Measurements from ENCODE around the gene AMHR2. TPM values are rescaled to one million over a fixed set of nuclear protein-coding genes. Genes with fewer than 3 reads are reported as not detected.
"Not testable (repeated sequence)": the region's sequence is repeated elsewhere in the genome, so short reads cannot be mapped to it uniquely, and the experiment has no call there.

Gene AMHR2
- polyA plus RNA-seq (ENCODE audit: insufficient read length in 3 of 3), result under 1 TPM; 0.24 to 0.48 (median 0.27) TPM
- long read RNA-seq, donor 1, result 0 reads
- long read RNA-seq, donor 2, result 0 reads
- long read RNA-seq, donor 3, result 0 reads
- long read RNA-seq, donor 4, result 0 reads
- long read RNA-seq, donor 5, result 0 reads
- long read RNA-seq, donor 6, result 0 reads
- long read RNA-seq, donor 7, result 0 reads
- long read RNA-seq, donor 8, result 0 reads
- long read RNA-seq, donor 9, result 0 reads
- long read RNA-seq, donor 10, result 0 reads
- long read RNA-seq, donor 11, result 0 reads
- long read RNA-seq, donor 12, result 0 reads
- long read RNA-seq, donor 13, result 0 reads
- long read RNA-seq, donor 14, result 0 reads
- long read RNA-seq, donor 15, result 0 reads
- long read RNA-seq, donor 16, result 0 reads

DNA sequence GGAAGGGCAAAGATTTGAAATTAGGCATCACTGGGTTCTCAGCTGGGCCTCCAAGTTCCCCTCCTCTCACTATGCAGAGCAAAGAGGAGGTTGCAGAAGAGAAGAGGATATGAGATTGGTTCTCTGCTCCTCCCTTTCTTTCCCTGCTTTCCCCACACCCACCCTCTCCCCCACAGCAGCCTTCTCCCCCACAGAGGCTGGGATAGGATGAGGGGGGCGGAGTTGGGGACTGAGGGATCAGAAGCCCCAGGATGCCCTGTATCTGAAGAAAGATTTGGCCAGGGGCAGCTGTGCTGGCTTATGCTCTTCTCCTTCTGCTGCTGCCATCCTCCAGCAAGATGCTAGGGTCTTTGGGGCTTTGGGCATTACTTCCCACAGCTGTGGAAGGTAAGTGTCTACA lies at the start of gene AMHR2:
TSS of gene AMHR2 (plus strand) at position 259 of the 400 bp plus-strand sequence. CDS start at position 339, 80 bp downstream.
- no peak for DNase-seq

GRCh38 chr12:53374277-53374676 lies 49.4 kb upstream of the AMHR2 start:
- DNase-seq, result not testable (repeated sequence)

DNA sequence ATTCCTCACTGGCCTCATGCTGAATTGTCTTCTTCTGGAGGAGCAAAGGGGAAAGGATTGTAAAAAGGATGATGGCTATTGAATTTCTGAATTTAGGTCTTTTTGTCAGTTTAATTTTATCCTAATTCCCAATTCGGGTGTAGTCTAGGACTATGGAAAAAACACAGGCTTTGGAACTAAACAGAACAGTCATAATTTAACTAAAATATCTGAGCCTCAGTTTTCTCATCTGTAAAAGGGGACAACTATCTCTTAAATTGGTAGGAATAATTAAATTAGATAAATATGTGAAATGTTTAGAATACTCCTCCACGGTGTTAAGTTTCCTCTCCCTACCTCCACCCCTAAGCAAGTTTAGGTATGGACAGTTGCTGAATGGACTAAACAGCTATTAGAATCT lies 46.9 kb upstream of the AMHR2 start:
- no peak for DNase-seq

DNA sequence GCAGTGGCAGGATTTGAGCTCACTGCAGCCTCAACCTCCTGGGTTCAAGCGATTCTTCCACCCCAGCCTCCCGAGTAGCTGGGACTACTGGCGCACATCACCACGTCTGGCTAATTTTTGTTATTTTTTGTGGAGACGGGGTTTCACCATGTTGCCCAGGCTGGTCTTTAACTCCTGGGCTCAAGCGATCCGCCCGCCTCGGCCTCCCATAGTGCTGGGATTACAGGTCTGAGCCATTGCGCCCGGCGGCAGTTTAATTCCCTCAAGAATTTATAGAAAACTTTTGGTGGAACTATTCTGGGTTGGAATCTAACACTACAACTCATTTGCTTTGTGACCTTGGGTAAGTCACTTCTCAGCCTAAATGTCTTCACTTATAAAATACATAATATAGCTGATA lies 45.4 kb upstream of the AMHR2 start:
- DNase-seq, result no peak

DNA sequence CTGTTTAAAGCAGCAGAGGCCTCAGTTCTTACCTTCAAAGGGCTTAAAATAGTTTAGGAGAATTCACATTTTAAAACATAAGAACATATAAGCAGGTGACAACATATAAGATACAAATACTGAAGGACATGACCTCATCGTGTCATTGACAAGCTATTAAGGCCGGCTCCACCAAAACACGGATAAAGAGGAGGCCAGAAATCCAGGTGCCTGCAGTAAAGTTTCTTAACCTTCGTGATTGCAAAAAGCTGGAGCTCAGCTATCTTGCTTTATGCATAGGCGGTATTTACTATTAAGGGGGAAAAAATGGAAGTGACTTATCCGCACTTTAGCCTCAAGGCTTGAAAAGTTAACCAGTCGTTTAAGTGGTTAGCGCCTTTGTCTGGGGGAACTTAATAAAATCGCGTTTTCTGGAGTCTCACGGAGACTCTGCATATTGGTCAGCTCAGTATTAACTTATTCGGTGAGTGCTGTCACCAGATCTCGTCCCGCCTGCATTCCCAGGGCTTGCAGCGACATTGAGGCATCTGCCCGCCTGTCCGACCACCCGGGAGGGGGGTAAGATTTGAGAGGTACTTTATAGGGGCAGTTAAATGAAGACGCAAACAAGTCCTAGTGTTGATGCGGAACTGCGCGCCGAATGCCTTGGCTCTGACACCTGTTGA lies 44.8 kb upstream of the AMHR2 start:
- no peak for DNase-seq

DNA sequence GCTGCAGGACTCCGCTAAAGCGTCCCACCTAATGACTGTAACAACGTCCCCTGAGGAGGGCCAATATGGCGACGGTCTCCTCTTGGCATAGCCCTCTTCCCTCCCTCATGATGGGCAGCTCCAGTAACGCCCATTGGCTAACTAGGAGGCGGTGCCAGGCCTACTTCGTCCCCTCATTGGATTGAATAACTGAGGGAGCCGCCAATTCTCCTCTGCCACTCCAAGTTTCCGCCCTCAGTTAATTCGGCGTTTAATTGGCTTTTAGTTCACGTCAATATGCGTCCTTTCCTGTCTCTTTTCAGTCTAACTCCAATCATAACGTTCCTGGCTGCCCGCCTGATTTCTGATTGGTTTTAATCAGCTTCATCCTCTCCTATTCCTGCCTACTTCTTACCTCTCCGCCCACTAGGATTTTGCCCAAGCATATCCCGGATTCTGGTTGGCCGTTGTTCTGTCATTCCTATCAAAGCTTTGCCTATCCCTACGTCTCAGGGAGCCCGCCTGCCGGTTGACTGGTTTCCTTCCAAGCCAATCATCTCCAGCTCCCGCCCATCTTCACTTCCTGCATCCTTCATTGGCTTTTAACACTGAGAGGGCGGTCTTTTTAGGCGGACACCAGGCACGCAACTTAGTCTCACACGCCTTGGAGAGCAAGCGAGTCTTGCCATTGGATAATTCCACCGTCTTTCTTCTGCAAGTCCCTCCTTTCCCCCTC lies 44.1 kb upstream of the AMHR2 start:
- peak; percentile 100 for DNase-seq

DNA sequence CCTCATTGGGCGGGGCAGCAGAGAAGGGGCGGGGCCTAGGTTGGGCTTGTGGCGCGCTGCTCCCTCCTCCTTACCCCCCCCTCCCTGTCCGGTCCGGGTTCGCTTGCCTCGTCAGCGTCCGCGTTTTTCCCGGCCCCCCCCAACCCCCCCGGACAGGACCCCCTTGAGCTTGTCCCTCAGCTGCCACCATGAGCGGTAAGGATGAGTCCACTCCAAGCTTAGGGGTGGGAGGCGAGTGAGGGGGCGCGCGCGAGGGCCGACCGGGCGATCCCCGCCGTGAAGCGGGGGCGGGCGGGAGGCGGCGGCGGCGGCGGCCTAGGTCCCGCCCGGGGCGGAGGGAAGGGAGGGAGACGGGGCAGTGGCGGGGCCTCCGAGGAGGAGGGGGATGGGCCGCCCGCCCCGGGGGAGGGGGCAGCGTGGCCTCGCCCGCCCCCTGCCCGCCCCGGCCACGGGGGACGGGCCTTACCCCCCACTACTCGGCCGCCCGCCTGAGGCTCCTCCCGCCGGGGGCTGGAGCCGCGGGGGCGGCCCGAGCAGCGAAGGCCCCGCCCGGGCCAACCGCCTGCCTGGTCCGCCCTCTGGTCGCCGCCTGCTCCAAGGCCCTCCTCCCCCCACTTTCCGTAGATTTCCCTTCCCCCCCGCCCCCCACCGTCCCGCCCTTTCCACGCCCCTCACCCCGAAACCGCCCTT lies 43.4 kb upstream of the AMHR2 start, which contains the start of gene SP1:
TSS of gene SP1 (plus strand) at position 73 of the 690 bp plus-strand sequence. CDS start at position 189, 116 bp downstream.
- DNase-seq, result peak; percentile 90

- no peak for DNase-seq
Measured at GRCh38 chr12:53380794-53381730, 42.6 kb upstream of the AMHR2 start.

- peak; percentile 28 for DNase-seq
Measured at GRCh38 chr12:53381731-53382630, 41.7 kb upstream of the AMHR2 start.

DNA sequence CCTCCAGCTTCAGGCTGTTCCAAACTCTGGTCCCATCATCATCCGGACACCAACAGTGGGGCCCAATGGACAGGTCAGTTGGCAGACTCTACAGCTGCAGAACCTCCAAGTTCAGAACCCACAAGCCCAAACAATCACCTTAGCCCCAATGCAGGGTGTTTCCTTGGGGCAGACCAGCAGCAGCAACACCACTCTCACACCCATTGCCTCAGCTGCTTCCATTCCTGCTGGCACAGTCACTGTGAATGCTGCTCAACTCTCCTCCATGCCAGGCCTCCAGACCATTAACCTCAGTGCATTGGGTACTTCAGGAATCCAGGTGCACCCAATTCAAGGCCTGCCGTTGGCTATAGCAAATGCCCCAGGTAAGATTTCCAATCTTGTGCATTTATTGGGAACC lies 40.4 kb upstream of the AMHR2 start:
- DNase-seq, result no peak

- not testable (repeated sequence) for DNase-seq
Measured at GRCh38 chr12:53386381-53386780, 37.3 kb upstream of the AMHR2 start.

DNA sequence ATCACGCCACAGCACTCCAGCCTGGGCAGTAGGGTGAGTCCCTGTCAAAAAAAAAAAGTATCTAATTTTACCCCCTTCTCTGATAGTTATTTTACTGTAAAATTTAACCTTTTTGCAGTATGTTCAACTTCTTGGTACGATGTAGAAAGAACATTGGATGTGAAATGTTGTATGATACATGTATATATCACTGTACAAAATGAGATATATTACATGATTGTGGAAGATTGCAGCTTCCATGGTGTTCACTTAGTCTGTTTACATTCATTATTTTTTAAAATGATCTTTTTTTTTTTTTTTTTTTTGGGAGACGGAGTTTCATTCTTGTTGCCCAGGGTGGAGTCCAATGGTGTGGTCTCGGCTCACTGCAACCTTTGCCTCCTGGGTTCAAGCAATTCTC lies 34.7 kb upstream of the AMHR2 start:
- DNase-seq, result no peak

DNA sequence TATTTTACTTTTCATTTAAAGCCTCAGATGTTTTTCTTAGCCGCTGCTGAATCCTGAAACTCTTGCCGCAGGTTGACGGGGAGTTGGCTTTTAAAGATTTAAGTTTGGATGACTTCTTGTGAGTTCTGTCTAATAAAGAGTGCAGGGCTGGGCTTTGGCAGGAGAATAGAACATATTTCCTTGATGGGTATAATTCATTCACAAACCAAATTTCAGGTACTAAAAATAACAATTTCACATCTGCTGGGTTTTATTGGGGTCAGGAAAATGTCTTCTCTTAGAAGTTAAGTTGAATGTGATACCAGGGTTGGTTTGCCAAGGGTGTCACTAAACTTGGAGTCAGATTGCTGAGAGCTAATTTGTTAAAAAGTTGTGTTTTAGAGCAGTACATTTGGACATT lies 34.0 kb upstream of the AMHR2 start:
- peak; percentile 14 for DNase-seq

DNA sequence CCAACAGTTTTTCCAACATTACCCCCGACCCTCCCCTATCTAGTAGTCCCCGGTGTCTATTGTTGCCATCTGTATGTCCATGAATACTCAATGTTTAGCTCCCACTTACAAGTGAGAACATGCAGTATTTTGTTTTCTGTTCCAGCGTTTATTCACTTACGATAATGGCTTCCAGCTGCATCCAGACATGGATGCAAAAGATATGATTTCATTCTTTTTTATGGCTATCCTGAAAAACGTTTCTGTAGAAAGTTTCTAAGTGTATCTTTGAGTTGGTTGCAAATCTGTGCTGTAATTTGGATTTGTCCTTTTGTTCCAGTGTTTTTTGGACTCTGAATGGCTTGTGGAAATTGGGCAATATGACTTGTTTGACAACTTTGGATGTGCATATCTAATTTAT lies 31.9 kb upstream of the AMHR2 start:
- DNase-seq, result peak; percentile 17

DNA sequence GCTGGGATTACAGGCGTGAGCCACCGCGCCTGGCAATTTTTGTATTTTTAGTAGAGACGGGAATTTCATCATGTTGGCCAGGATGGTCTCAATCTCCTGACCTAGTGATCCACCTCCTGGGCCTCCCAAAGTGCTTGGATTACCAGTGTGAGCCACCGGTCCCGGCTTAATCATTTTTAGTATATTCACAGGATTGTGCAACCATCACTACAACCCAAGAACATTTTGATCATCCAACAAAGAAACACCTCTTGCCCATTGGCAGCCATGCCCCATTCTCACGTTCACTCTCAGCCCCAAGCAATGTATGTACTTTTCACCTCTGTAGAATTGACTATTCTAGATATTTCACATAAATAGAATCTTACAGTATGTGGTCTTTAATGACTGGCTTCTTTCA lies 23.8 kb upstream of the AMHR2 start:
- DNase-seq, result no peak

DNA sequence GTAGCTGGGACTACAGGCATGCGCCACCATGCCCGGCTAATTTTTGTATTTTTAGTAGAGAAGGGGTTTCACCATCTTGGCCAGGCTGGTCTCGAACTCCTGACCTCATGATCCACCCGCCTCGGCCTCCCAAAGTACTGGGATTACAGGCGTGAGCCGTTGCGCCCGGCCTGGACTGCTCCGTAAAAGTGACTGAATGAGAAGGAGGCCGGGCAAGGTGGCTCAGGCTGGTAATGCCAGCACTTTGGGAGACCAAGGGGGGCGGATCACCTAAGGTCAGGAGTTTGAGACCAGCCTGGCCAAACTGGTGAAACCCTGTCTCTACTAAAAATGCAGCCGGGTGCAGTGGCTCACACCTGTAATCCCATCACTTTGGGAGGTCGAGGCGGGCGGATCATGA lies 21.3 kb upstream of the AMHR2 start:
- not testable (repeated sequence) for DNase-seq

- no peak for DNase-seq
Measured at GRCh38 chr12:53402871-53403270, 20.8 kb upstream of the AMHR2 start.

DNA sequence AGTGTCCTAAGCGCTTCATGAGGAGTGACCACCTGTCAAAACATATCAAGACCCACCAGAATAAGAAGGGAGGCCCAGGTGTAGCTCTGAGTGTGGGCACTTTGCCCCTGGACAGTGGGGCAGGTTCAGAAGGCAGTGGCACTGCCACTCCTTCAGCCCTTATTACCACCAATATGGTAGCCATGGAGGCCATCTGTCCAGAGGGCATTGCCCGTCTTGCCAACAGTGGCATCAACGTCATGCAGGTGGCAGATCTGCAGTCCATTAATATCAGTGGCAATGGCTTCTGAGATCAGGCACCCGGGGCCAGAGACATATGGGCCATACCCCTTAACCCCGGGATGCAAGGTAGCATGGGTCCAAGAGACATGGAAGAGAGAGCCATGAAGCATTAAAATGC lies 12.7 kb upstream of the AMHR2 start:
- DNase-seq, result no peak

GRCh38 chr12:53413485-53414204 lies 10.0 kb upstream of the AMHR2 start:
- no peak for DNase-seq
